GM19239 (cell line): ENCODE results near the gene DCDC2C.

ENCODE experiments used
- DNase-seq: peaks from one replicate; pipeline ENCODE4 v3.0.0; 2011; ENCODE audit warnings: low spot score; ENCODE audit not compliant: insufficient read length
- FAIRE-seq: peaks from 2 replicates; lab custom pipeline; 2011; peaks lifted over from hg19 to GRCh38; lab: Jason Lieb, UNC

The DCDC2C gene

GRCh38 chr2:3741396-3741795 lies 38.0 kb downstream of the DCDC2C start:
- DNase-seq (no peak), FAIRE-seq (no peak)

- no peak for DNase-seq
- no peak for FAIRE-seq
Observed at GRCh38 chr2:3741867-3742602, 38.7 kb downstream of the DCDC2C start.

GRCh38 chr2:3742743-3743508 lies 39.6 kb downstream of the DCDC2C start:
- FAIRE-seq (no peak), DNase-seq (no peak)

GRCh38 chr2:3743951-3744555 lies 40.7 kb downstream of the DCDC2C start:
- FAIRE-seq (no peak), DNase-seq (no peak)

- DNase-seq (no peak), FAIRE-seq (no peak)
Observed at GRCh38 chr2:3745920-3746319, 42.5 kb downstream of the DCDC2C start.

GRCh38 chr2:3747032-3747654 lies 43.8 kb downstream of the DCDC2C start:
- no peak for DNase-seq
- no peak for FAIRE-seq

- DNase-seq = no peak
- no peak for FAIRE-seq
Observed at GRCh38 chr2:3747826-3748225, 44.5 kb downstream of the DCDC2C start.

- FAIRE-seq = no peak
- no peak for DNase-seq
Observed at GRCh38 chr2:3749201-3749600, 45.8 kb downstream of the DCDC2C start.

GRCh38 chr2:3751251-3751650 lies 47.9 kb downstream of the DCDC2C start:
- DNase-seq = no peak

GRCh38 chr2:3751806-3752205 lies 48.4 kb downstream of the DCDC2C start:
- FAIRE-seq (no peak), DNase-seq (no peak)

More at GRCh38 chr2:3751251-3751650, 47.9 kb downstream of the DCDC2C start:
- no peak for FAIRE-seq

- DNase-seq = no peak
- no peak for FAIRE-seq
Observed at GRCh38 chr2:3752376-3752775, 49.0 kb downstream of the DCDC2C start.

- FAIRE-seq (no peak), DNase-seq (no peak)
Observed at GRCh38 chr2:3753561-3753960, 50.2 kb downstream of the DCDC2C start.

- no peak for DNase-seq
- no peak for FAIRE-seq
Observed at GRCh38 chr2:3754280-3754679, 50.9 kb downstream of the DCDC2C start.

GRCh38 chr2:3754795-3755194 lies 51.4 kb downstream of the DCDC2C start:
- FAIRE-seq (no peak), DNase-seq (no peak)

- no peak for FAIRE-seq
- DNase-seq = no peak
Observed at GRCh38 chr2:3755277-3755676, 51.9 kb downstream of the DCDC2C start.

- no peak for DNase-seq
- no peak for FAIRE-seq
Observed at GRCh38 chr2:3756306-3756705, 52.9 kb downstream of the DCDC2C start.

- no peak for DNase-seq
- FAIRE-seq = no peak
Observed at GRCh38 chr2:3758906-3759305, 55.5 kb downstream of the DCDC2C start.

- FAIRE-seq = no peak
- DNase-seq = no peak
Observed at GRCh38 chr2:3759331-3759730, 56.0 kb downstream of the DCDC2C start.

GRCh38 chr2:3759761-3760160 lies 56.4 kb downstream of the DCDC2C start:
- no peak for DNase-seq
- no peak for FAIRE-seq

GRCh38 chr2:3761272-3761671 lies 57.9 kb downstream of the DCDC2C start:
- DNase-seq (no peak), FAIRE-seq (no peak)
